GM10248 (cell line): Measurements from ENCODE around the gene NSD2.

Experiments
- CTCF ChIA-PET: fragments of 300-600 bp; sonication (Branson Sonifier 250); formaldehyde crosslinking; extraction: SDS; loops from one replicate; lab custom pipeline; 2021; ENCODE audit warnings: antibody characterized with exemption; lab: Yijun Ruan, JAX
- POLR2A ChIA-PET: fragments of 350-650 bp; sonication (Branson Sonifier 250); formaldehyde crosslinking; extraction: SDS; loops from one replicate; lab custom pipeline; 2020; ENCODE audit warnings: antibody characterized with exemption; lab: Yijun Ruan, JAX
- DNase-seq: peaks from one replicate; pipeline ENCODE4 v3.0.0; 2012; ENCODE audit errors: extremely low spot score
- TF ChIP-seq, protein P1 (sequence below): IDR thresholded peaks from 2 replicates; pipeline ENCODE4 v1.5.1; 2012; ENCODE audit warnings: mild to moderate bottlenecking, low read depth; ENCODE audit errors: extremely low read depth, missing control alignments, control extremely low read depth

The NSD2 gene

DNA sequence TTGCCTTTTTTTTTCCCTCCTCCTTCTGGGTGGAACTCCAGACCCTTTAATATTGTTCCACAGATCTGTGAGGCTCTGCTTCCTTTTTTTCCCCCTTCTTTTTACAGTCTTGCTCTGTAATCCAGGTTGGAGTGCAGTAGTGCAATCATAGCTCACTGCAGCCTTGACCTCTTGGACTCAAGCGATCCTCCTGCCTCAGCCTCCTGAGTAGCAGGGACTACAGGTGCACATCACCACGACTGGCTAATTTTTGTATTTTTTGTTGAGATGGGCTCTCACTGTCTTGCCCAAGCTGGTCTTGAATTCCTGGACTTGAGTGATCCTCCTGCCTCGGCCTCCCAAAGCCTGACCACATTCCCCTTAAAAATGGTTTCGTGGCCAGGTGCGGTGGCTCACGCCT is 26.8 kb downstream of the NSD2 start:
- TF ChIP-seq, protein P1, sequence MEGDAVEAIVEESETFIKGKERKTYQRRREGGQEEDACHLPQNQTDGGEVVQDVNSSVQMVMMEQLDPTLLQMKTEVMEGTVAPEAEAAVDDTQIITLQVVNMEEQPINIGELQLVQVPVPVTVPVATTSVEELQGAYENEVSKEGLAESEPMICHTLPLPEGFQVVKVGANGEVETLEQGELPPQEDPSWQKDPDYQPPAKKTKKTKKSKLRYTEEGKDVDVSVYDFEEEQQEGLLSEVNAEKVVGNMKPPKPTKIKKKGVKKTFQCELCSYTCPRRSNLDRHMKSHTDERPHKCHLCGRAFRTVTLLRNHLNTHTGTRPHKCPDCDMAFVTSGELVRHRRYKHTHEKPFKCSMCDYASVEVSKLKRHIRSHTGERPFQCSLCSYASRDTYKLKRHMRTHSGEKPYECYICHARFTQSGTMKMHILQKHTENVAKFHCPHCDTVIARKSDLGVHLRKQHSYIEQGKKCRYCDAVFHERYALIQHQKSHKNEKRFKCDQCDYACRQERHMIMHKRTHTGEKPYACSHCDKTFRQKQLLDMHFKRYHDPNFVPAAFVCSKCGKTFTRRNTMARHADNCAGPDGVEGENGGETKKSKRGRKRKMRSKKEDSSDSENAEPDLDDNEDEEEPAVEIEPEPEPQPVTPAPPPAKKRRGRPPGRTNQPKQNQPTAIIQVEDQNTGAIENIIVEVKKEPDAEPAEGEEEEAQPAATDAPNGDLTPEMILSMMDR = no peak
- ChIA-PET CTCF (interaction anchor here (1.5 to 6.7 kb wide), 11 partner anchors 11 to 205 kb away, joined by 4 to 116 read pairs (median 17); no protein-coding TSS in a partner anchor), POLR2A (no interaction called here)
- no peak for DNase-seq

DNA sequence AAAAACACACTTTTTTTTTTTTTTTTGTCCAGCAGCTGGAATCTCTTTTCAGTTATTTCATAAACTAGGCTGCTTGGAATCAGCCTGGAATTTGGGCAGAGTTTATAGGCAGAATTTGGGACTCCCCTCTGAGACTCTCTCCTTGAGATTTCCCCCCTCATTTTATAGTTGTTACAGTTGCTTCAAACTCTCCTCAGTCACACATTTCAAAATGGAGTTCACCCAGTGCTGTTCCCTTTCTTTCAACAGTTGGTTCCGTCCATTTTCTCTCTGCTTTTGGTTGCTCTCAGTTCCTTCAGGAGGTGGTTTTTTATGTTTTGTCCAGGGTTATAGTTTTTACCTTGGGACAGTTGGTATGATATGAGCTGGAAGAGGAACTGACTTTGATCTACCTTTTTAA is 27.5 kb downstream of the NSD2 start:
- DNase-seq = peak; percentile 19
- ChIA-PET POLR2A (no interaction called here), CTCF (interaction anchor here (0.7 to 6.7 kb wide), 28 partner anchors 10 to 206 kb away, joined by 3 to 116 read pairs (median 6); partner anchors contain the start of gene NSD2)
- TF ChIP-seq, protein P1 = no peak

DNA sequence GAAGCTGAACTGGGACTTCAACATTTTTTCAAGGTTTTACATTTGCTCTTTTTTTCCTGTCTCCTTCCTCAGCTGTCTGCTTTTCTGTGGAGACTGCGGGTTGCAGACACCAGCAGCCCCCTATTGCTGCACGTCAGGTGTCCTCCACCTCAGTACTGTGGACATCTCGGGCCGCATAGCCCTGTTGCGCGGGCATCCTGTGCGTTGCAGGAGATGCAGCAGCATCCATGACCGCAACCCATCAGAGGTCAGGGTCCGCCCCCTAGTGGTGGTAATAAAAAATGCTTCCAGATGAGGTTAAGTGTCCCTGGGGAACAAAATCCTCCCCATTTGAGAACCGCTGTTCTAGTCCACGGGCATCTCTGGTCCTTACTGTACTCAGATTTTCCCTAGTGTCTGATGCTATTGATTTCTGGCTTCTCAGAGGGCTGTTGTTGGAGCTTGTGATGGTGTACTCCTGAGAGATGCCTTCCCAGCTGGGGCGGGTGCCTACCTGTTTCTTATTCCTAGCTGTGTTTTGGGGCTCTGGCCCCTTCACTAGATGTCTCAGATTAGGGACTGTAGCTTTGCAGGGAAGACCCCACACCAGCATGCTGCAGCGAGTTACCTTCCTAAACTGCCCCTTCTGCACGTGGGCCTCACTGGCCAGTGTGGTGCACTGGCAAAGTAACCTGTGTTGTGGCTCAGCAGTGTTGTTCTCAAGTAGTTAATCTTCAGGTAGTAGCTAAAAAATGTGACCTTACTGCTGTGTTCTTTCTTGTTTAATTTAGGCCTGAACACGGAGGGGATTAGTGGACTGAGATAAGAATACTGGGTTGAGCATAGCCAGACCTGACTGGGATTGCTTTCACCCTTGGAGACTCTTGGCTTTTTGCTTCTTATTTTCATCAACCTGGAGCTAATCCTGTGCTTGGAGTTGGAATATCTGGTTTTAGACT is 28.2 kb downstream of the NSD2 start:
- peak; percentile 87 for DNase-seq
- TF ChIP-seq, protein P1 = peak; percentile 86
- CTCF ChIA-PET = interaction anchor here (0.7 to 6.7 kb wide), 47 partner anchors 9 to 241 kb away, joined by 3 to 116 read pairs (median 5); partner anchors contain the start of gene NSD2
- POLR2A ChIA-PET = no interaction called here

- CTCF ChIA-PET = interaction anchor here (0.7 to 6.7 kb wide), 40 partner anchors 9 to 242 kb away, joined by 3 to 116 read pairs (median 5); partner anchors contain the start of gene NSD2
Observed at GRCh38 chr4:1900087-1900433, 28.9 kb downstream of the NSD2 start.

DNA sequence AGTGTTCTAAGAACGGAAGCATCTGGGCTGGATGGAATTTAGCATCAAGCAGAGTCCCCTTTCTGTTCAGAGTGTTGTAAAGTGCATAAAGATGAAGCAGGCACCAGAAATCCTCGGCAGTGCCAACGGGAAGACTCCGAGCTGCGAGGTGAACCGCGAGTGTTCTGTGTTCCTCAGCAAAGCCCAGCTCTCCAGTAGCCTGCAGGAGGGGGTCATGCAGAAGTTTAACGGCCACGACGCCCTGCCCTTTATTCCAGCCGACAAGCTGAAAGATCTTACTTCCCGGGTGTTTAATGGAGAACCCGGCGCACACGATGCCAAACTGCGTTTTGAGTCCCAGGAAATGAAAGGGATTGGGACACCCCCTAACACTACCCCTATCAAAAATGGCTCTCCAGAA is 29.4 kb downstream of the NSD2 start:
- POLR2A ChIA-PET = no interaction called here
- CTCF ChIA-PET = interaction anchor here (0.9 to 6.7 kb wide), 21 partner anchors 8 to 242 kb away, joined by 3 to 116 read pairs (median 12); no protein-coding TSS in a partner anchor
- no peak for DNase-seq
- TF ChIP-seq, protein P1 = no peak

More at GRCh38 chr4:1900087-1900433, 28.9 kb downstream of the NSD2 start:
- DNase-seq = no peak
- POLR2A ChIA-PET = no interaction called here
- TF ChIP-seq, protein P1 = no peak

DNA sequence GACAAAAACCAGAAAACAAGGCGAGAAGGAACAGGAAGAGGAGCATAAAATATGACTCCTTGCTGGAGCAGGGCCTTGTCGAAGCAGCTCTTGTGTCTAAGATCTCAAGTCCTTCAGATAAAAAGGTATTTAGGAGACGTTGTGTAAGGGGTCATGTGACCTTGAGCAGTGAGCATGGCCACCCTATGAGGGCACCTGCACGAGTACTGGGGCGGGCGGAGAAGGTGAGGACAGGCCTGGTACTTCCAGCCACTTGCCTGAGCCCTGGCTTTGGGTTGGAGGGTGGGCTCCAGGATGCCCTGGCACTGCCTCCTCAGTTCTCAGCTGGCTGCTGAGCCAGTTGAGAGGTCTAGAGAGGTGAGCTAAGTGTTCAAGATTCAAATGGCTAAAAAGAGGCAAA is 29.9 kb downstream of the NSD2 start:
- TF ChIP-seq, protein P1 = no peak
- DNase-seq = no peak
- ChIA-PET CTCF (interaction anchor here (1.1 to 6.7 kb wide), 12 partner anchors 8 to 175 kb away, joined by 3 to 116 read pairs (median 16); no protein-coding TSS in a partner anchor), POLR2A (no interaction called here)
